Trophoblast cell (in vitro differentiated cells and primary cell): ENCODE data around the gene SGMS1.
A peak's percentile ranks its signal among the peaks of the same experiment; 100 is the strongest.
"Not testable (repeated sequence)": the region's sequence is repeated elsewhere in the genome, so short reads cannot be mapped to it uniquely, and the experiment has no call there.

Experiments used
- DNase-seq, 2 donors: peaks; one replicate each; pipeline ENCODE4 v3.0.0-alpha.2; 2016
- H2AFZ ChIP-seq: 2 replicates; pipeline ENCODE4 v1.6.1; 2013; ENCODE audit warnings: low read length, moderate library complexity, mild to moderate bottlenecking; ENCODE audit not compliant: insufficient read depth, poor library complexity
- H2AK5ac ChIP-seq: 2 replicates; pipeline ENCODE4 v1.6.1; 2013; ENCODE audit warnings: mild to moderate bottlenecking, low read length
- H2BK120ac ChIP-seq: 2 replicates; pipeline ENCODE4 v1.6.1; 2013; ENCODE audit warnings: low read length, mild to moderate bottlenecking, moderate library complexity; ENCODE audit not compliant: insufficient read depth, poor library complexity
- H2BK12ac ChIP-seq: 2 replicates; pipeline ENCODE4 v1.6.1; 2013; ENCODE audit warnings: mild to moderate bottlenecking, low read length, moderate library complexity
- H2BK5ac ChIP-seq: 2 replicates; pipeline ENCODE4 v1.6.1; 2013; ENCODE audit warnings: low read length, low read depth, moderate library complexity, mild to moderate bottlenecking; ENCODE audit not compliant: poor library complexity
- H3K14ac ChIP-seq: 2 replicates; pipeline ENCODE4 v1.6.1; 2013; ENCODE audit warnings: mild to moderate bottlenecking, low read length
- H3K18ac ChIP-seq: 2 replicates; pipeline ENCODE4 v1.6.1; 2013; ENCODE audit warnings: mild to moderate bottlenecking, low read length
- H3K23ac ChIP-seq: 2 replicates; pipeline ENCODE4 v1.6.1; 2013; ENCODE audit warnings: low read length
- H3K27ac ChIP-seq: 2 replicates; pipeline ENCODE4 v1.5.1; 2013; ENCODE audit warnings: low read depth, mild to moderate bottlenecking, inconsistent platforms, low read length, moderate library complexity
- H3K27me3 ChIP-seq: 2 replicates; pipeline ENCODE4 v1.6.1; 2013; ENCODE audit warnings: inconsistent platforms, mild to moderate bottlenecking, low read length, moderate library complexity; ENCODE audit not compliant: insufficient read depth
- H3K36me3 ChIP-seq, 2 experiments: 1 replicate in 1 of 2; 2 replicates in 1 of 2; pipeline ENCODE4 v1.6.1; 2013; ENCODE audit warnings: low read length in 2 of 2, mild to moderate bottlenecking in 2 of 2, moderate library complexity in 1 of 2; ENCODE audit not compliant: insufficient read depth in 2 of 2, control insufficient read depth in 1 of 2
- H3K4ac ChIP-seq: 2 replicates; pipeline ENCODE4 v1.6.1; 2013; ENCODE audit warnings: low read depth, mild to moderate bottlenecking, low read length, moderate library complexity
- H3K4me1 ChIP-seq, 2 experiments: 1 replicate in 1 of 2; 2 replicates in 1 of 2; pipeline ENCODE4 v1.6.1; 2013; ENCODE audit warnings: low read length in 2 of 2, mild to moderate bottlenecking in 2 of 2, moderate library complexity in 1 of 2; ENCODE audit not compliant: insufficient read depth in 2 of 2, control insufficient read depth in 1 of 2
- H3K4me2 ChIP-seq: 2 replicates; pipeline ENCODE4 v1.6.1; 2013; ENCODE audit warnings: inconsistent platforms, mild to moderate bottlenecking, low read length, moderate library complexity
- H3K4me3 ChIP-seq: 2 replicates; pipeline ENCODE4 v1.5.1; 2013; ENCODE audit warnings: mild to moderate bottlenecking, low read depth, low read length, inconsistent platforms
- H3K79me1 ChIP-seq: one replicate; pipeline ENCODE4 v1.6.1; 2013; ENCODE audit warnings: low read length
- H3K79me2 ChIP-seq: 2 replicates; pipeline ENCODE4 v1.6.1; 2013; ENCODE audit warnings: low read length, mild to moderate bottlenecking; ENCODE audit not compliant: control insufficient read depth, insufficient read depth, poor library complexity
- H3K9ac ChIP-seq: 2 replicates; pipeline ENCODE4 v1.6.1; 2013; ENCODE audit warnings: mild to moderate bottlenecking, low read length
- H3K9me3 ChIP-seq: 2 replicates; pipeline ENCODE4 v1.6.1; 2013; ENCODE audit warnings: low read depth, mild to moderate bottlenecking, control low read depth, inconsistent platforms, low read length; ENCODE audit not compliant: insufficient read depth
- H4K12ac ChIP-seq: 2 replicates; pipeline ENCODE4 v1.6.1; 2013; ENCODE audit warnings: low read depth, mild to moderate bottlenecking, low read length, moderate library complexity
- H4K8ac ChIP-seq: 2 replicates; pipeline ENCODE4 v1.6.1; 2013; ENCODE audit warnings: low read depth, mild to moderate bottlenecking, low read length, moderate library complexity
- H4K91ac ChIP-seq: one replicate; pipeline ENCODE4 v1.6.1; 2013; ENCODE audit warnings: low read depth, mild to moderate bottlenecking, low read length, moderate library complexity
- WGBS: extraction: QIAGEN DNeasy Blood & Tissue Kit; methylation state at CpG from one replicate; pipeline ENCODE4 v1.1.7; 2013; ENCODE audit warnings: missing lambda C conversion rate; ENCODE audit not compliant: insufficient read length, insufficient coverage; ENCODE audit errors: extremely low coverage; 5-methylcytosine and 5-hydroxymethylcytosine counted together

The SGMS1 gene

GRCh38 chr10:50552308-50552707, 71.4 kb downstream of the SGMS1 start:
- H3K79me1 ChIP-seq = no peaks in the 10 kb centered on the region
- H3K4me3 ChIP-seq = no peak overlapping the region
- H3K9me3 ChIP-seq = no peaks in the 10 kb centered on the region
- no peak overlapping the region for H3K27ac ChIP-seq
- H4K91ac ChIP-seq = no peak overlapping the region
- no peak overlapping the region for H3K18ac ChIP-seq
- H3K4me1 ChIP-seq = peaks cover 0 to 4% of the 10 kb centered on the region in 2 experiments
- no peaks in the 10 kb centered on the region for H3K36me3 ChIP-seq
- H2AK5ac ChIP-seq = no peak overlapping the region
- WGBS = no CpG with 5 or more reads among the region's 4 CpGs
- H2BK12ac ChIP-seq = no peak overlapping the region
- H2BK5ac ChIP-seq = no peak overlapping the region
- no peak overlapping the region for H3K9ac ChIP-seq
- no peaks in the 10 kb centered on the region for H3K79me2 ChIP-seq
- H3K4me2 ChIP-seq = no peak overlapping the region
- no peak overlapping the region for H4K12ac ChIP-seq
- H2AFZ ChIP-seq = no peak overlapping the region
- peak in 1 of 2 donors; percentile 44 for DNase-seq
- H3K23ac ChIP-seq = no peak overlapping the region
- no peak overlapping the region for H4K8ac ChIP-seq
- no peaks in the 10 kb centered on the region for H3K27me3 ChIP-seq
- no peak overlapping the region for H3K4ac ChIP-seq
- H2BK120ac ChIP-seq = no peak overlapping the region
- no peak overlapping the region for H3K14ac ChIP-seq

DNA sequence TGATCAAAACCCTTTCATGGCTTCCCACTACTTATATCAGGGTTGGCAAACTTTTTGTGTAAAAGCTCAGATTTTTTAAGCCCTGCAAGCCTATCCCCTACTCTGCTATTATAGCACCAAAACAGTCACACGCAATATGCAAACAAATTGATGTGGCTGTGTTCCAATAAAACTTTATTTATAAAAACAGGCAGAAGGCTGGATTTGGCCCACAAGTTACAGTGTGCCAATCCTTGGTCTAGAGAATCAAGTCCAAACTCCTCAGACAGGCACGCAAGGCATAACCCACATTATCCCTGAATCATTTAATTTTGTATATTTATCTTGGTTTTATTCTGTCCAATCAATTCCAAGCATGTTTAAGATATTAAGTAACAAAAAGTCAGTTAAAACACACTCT, 71.9 kb downstream of the SGMS1 start:
- no peak overlapping the region for H2BK5ac ChIP-seq
- no peaks in the 10 kb centered on the region for H3K9me3 ChIP-seq
- no CpG with 5 or more reads among the region's 2 CpGs for WGBS
- no peak overlapping the region for H3K4me3 ChIP-seq
- no peak overlapping the region for H4K91ac ChIP-seq
- DNase-seq = no peak
- H3K27me3 ChIP-seq = no peaks in the 10 kb centered on the region
- H3K18ac ChIP-seq = no peak overlapping the region
- no peak overlapping the region for H4K12ac ChIP-seq
- H2BK12ac ChIP-seq = no peak overlapping the region
- no peak overlapping the region for H3K23ac ChIP-seq
- H2AFZ ChIP-seq = no peak overlapping the region
- H3K4ac ChIP-seq = no peak overlapping the region
- H3K27ac ChIP-seq = no peak overlapping the region
- no peak overlapping the region for H3K14ac ChIP-seq
- no peaks in the 10 kb centered on the region for H3K79me2 ChIP-seq
- H2AK5ac ChIP-seq = no peak overlapping the region
- no peak overlapping the region for H4K8ac ChIP-seq
- H3K36me3 ChIP-seq = no peaks in the 10 kb centered on the region
- H3K79me1 ChIP-seq = no peaks in the 10 kb centered on the region
- H3K9ac ChIP-seq = no peak overlapping the region
- peaks cover 0 to 4% of the 10 kb centered on the region in 2 experiments for H3K4me1 ChIP-seq
- H2BK120ac ChIP-seq = no peak overlapping the region
- no peak overlapping the region for H3K4me2 ChIP-seq

DNA sequence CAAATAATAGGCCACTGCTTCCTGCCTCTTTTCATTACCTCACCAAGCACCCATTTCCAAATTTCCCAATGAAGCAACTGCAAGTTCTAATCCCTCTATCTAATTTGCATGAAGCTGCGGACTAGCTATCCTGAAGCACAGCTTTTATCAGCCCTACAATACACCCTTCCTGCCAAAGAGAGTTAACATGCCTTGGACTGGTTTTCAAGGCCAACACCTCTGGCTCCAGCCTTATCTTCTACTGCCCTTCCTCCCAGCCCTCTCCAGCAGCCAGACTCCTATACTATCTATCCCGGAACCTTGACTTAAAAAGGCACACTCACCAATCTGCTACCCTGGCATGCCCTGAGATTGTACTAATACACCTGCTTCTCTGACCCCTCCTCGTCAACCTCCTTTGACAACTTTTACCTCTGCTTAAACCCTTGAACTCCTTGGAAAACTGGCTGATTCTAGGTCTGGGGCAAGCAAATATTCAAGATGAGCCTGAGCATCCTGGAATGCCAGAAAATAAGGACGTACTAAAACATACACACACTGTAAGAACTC, 73.4 kb downstream of the SGMS1 start:
- Histone ChIP-seq H3K79me1 (no peaks in the 10 kb centered on the region), H3K9me3 (no peaks in the 10 kb centered on the region), H4K12ac (no peak overlapping the region), H3K4ac (no peak overlapping the region), H3K18ac (no peak overlapping the region), H2BK5ac (no peak overlapping the region), H3K79me2 (no peaks in the 10 kb centered on the region), H3K36me3 (no peaks in the 10 kb centered on the region), H3K14ac (no peak overlapping the region), H4K8ac (no peak overlapping the region), H2AFZ (no peak overlapping the region), H3K27ac (no peak overlapping the region), H3K4me3 (no peak overlapping the region), H3K4me2 (no peak overlapping the region), H3K27me3 (no peaks in the 10 kb centered on the region), H3K23ac (no peak overlapping the region), H2BK12ac (no peak overlapping the region), H2BK120ac (no peak overlapping the region), H3K4me1 (peaks cover 0 to 4% of the 10 kb centered on the region in 2 experiments), H2AK5ac (no peak overlapping the region), H3K9ac (no peak overlapping the region), H4K91ac (no peak overlapping the region)
- no peak for DNase-seq
- no CpG with 5 or more reads among the region's 4 CpGs for WGBS

- not testable (repeated sequence) for H3K14ac ChIP-seq, H4K91ac ChIP-seq, H3K27ac ChIP-seq, H2AK5ac ChIP-seq, H3K4me3 ChIP-seq, H2BK12ac ChIP-seq, DNase-seq, H3K4ac ChIP-seq, H3K4me2 ChIP-seq, H3K9ac ChIP-seq, H3K23ac ChIP-seq, H3K79me1 ChIP-seq, H3K4me1 ChIP-seq, H3K9me3 ChIP-seq, H4K12ac ChIP-seq, H3K27me3 ChIP-seq, H3K18ac ChIP-seq, H2BK120ac ChIP-seq, H2AFZ ChIP-seq, H4K8ac ChIP-seq, H3K36me3 ChIP-seq, H3K79me2 ChIP-seq, H2BK5ac ChIP-seq
- no CpG with 5 or more reads among the region's 3 CpGs for WGBS
Observed at GRCh38 chr10:50549186-50549585, 74.6 kb downstream of the SGMS1 start.
